ENCODE measurements around the gene EDEM1. TPM values are rescaled to one million over a fixed set of nuclear protein-coding genes. Genes with fewer than 3 reads are reported as not detected.
"Not testable (repeated sequence)": the region's sequence is repeated elsewhere in the genome, so short reads cannot be mapped to it uniquely, and the experiment has no call there.

Gene EDEM1
- polyA plus RNA-seq: 1 to 10 TPM; 5.8 to 9.0 TPM

DNA sequence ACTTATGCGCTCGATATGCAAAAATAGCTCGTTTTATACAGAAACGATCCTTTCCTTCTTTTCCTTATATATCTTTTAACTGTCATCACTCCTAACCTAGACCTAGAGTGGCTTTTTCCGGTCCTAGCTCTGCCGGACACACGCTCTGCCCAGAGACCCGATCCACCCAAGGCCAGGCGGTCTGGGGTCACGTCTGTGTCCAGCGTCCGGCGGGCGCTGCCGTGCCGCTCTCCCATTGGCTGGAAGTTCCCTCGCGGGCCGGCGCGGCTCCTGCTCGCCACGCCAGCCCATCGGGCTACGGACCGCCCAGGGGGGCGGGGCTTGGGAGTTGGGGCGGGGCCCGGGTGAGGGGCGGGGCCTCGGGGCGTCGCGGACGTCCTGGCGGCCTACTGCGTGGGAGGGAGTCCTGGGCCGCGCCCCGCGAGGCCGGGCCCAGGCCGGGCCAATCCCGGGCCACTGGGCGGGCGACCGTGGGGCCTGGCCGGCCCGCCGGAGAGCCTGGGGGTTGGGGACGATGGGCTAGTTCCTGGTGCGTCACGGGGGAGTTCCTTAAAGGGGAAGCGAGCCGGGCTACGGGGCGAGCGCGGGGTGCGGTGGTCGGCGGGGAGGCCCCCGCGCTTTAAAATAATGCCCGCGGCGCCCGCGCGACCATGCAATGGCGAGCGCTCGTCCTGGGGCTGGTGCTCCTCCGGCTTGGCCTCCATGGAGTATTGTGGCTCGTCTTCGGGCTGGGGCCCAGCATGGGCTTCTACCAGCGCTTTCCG is at the start of gene EDEM1:
Gene EDEM1 (plus strand): TSS at position 552 of the 764 bp plus-strand sequence. CDS start 99 bp downstream, at position 651.
- Histone ChIP-seq H3K27ac (ENCODE audit: low read depth in 2 of 2, low read length in 1 of 2) (peak within 1 kb of the TSS; percentile 95 to 98), H3K4me1 (ENCODE audit: control insufficient read depth in 2 of 2, insufficient read depth in 2 of 2, low read length in 1 of 2) (peaks cover 0 to 4% of the 10 kb centered on the region in 2 donors), H3K4me3 (ENCODE audit: low read depth in 1 of 2, low read length in 2 of 2) (peak within 1 kb of the TSS; percentile 89 to 98), H3K27me3 (ENCODE audit: control insufficient read depth in 1 of 2, insufficient read depth in 2 of 2, low read length in 2 of 2) (no peaks in the 10 kb centered on the region), H3K36me3 (ENCODE audit: control insufficient read depth in 2 of 2, insufficient read depth in 2 of 2, low read length in 1 of 2) (no peaks in the 10 kb centered on the region), H3K9me3 (ENCODE audit: control insufficient read depth in 2 of 2, insufficient read depth in 1 of 2, low read depth in 1 of 2, low read length in 1 of 2) (no peaks in the 10 kb centered on the region)
- 0 to 1% methylated on average over 69 to 78 of the region's 78 CpGs for WGBS, 2 donors

DNA sequence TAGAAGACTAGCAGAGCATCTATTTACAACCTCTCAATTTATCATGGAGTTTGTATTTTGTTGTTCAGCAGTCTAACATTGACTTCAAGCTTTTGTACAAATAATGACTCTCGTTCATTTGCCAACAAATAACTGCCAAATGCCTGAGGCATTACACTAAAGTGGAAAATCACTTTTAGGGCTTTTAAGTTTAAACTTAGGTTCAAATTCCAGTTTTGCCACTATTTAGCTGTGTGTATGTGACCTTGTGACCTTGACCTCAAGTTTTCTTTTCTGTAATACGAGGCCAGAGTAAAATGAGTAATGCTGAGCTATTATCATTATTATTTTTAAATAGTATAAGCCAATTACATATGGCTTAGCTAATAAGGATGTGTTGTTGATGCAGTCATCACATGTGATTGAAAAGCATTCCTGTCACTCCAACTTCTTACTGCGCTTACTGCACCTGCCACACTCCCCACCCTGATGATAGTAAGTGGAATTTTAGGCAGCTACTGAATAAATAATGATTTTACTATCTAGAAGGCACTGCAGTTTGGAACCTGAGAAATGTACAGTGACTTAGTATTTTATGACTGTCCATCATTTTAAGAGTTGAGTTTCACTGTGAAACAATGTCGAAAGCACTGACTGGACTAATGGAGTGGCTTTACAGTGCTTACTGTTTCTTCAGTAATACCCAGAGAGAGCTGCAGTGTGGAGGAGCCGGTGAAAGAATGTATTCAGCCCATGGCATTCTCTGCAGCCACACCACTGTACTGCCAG is 49.1 kb upstream of the EDEM1 start:
- H3K27ac ChIP-seq (ENCODE audit: low read depth in 2 of 2, low read length in 1 of 2): peak overlapping the region; percentile 4 to 55
- H3K9me3 ChIP-seq (ENCODE audit: control insufficient read depth in 2 of 2, insufficient read depth in 1 of 2, low read depth in 1 of 2, low read length in 1 of 2): no peaks in the 10 kb centered on the region
- no peak overlapping the region for H3K4me3 ChIP-seq (ENCODE audit: low read depth in 1 of 2, low read length in 2 of 2)
- no peaks in the 10 kb centered on the region for H3K27me3 ChIP-seq (ENCODE audit: control insufficient read depth in 1 of 2, insufficient read depth in 2 of 2, low read length in 2 of 2)
- WGBS, 2 donors: 41 to 43% methylated on average over 5 of the region's 5 CpGs
- H3K36me3 ChIP-seq (ENCODE audit: control insufficient read depth in 2 of 2, insufficient read depth in 2 of 2, low read length in 1 of 2): no peaks in the 10 kb centered on the region
- peaks cover 2 to 3% of the 10 kb centered on the region in 2 donors for H3K4me1 ChIP-seq (ENCODE audit: control insufficient read depth in 2 of 2, insufficient read depth in 2 of 2, low read length in 1 of 2)

DNA sequence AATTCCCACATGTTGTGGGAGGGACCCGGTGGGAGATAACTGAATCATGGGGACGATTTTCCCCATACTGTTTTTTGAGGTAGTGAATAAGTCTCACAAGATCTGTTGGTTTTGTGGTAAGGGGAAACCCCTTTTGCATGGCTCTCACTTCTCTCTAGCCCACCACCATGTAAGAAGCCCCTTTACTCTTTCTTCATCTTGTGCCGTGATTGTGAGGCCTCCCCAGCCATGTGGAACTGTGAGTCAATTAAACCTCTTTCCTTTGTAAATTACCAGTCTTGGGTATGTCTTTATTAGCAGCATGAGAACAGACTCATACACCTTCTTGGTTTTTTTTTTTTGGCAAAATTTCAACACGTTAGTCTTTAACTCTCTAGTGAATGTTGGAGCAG is 47.3 kb upstream of the EDEM1 start:
- no peaks in the 10 kb centered on the region for H3K27me3 ChIP-seq (ENCODE audit: control insufficient read depth in 1 of 2, insufficient read depth in 2 of 2, low read length in 2 of 2)
- H3K4me1 ChIP-seq (ENCODE audit: control insufficient read depth in 2 of 2, insufficient read depth in 2 of 2, low read length in 1 of 2): peaks cover 0 to 3% of the 10 kb centered on the region in 2 donors
- no peaks in the 10 kb centered on the region for H3K9me3 ChIP-seq (ENCODE audit: control insufficient read depth in 2 of 2, insufficient read depth in 1 of 2, low read depth in 1 of 2, low read length in 1 of 2)
- no peak overlapping the region for H3K4me3 ChIP-seq (ENCODE audit: low read depth in 1 of 2, low read length in 2 of 2)
- no peaks in the 10 kb centered on the region for H3K36me3 ChIP-seq (ENCODE audit: control insufficient read depth in 2 of 2, insufficient read depth in 2 of 2, low read length in 1 of 2)
- H3K27ac ChIP-seq (ENCODE audit: low read depth in 2 of 2, low read length in 1 of 2): no peak overlapping the region
- WGBS, 2 donors: 77 to 80% methylated on average over 4 of the region's 4 CpGs

DNA sequence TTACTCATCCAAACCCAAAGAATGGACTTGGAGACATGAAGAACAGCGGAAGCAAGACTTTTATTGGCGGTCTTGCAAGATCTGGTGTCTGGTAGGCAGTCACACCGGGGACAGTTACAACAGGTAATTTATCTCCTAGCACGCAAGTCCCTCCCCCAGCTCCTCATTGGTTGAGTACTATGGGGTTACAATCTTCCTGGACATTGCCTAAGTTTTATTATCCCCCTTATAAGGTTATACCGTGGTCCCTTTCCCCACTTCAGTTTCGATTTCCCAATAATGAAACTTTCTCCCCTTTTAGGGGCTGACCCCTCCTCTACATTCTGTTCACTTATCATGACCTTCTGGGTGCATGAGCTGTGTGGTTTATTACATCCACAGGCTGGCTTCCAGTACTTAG is 46.7 kb upstream of the EDEM1 start:
- Histone ChIP-seq H3K9me3 (ENCODE audit: control insufficient read depth in 2 of 2, insufficient read depth in 1 of 2, low read depth in 1 of 2, low read length in 1 of 2) (no peaks in the 10 kb centered on the region), H3K27ac (ENCODE audit: low read depth in 2 of 2, low read length in 1 of 2) (no peak overlapping the region), H3K4me1 (ENCODE audit: control insufficient read depth in 2 of 2, insufficient read depth in 2 of 2, low read length in 1 of 2) (peaks cover 2 to 4% of the 10 kb centered on the region in 2 donors), H3K27me3 (ENCODE audit: control insufficient read depth in 1 of 2, insufficient read depth in 2 of 2, low read length in 2 of 2) (no peaks in the 10 kb centered on the region), H3K4me3 (ENCODE audit: low read depth in 1 of 2, low read length in 2 of 2) (no peak overlapping the region), H3K36me3 (ENCODE audit: control insufficient read depth in 2 of 2, insufficient read depth in 2 of 2, low read length in 1 of 2) (no peaks in the 10 kb centered on the region)
- 93 to 96% methylated on average over 6 of the region's 6 CpGs for WGBS, 2 donors

DNA sequence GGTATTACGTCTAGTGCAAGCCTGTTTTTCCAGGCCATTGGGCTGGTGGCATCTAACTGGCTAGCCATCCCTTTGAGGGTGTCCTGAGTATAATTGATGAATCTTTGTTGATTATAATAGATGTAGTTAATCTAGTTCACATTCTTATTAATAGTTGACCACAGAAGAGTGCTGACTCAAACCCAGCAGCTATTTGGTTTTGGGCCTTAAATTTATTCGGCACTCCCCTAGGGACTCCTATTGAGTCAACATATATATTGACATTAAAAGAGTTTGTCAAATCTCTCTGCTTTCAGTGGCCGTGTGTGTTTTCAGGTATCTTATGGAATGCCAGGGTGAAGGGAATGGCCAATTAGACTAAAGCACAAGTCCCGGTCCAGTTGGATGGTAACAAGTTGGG is 45.7 kb upstream of the EDEM1 start:
- Histone ChIP-seq H3K27ac (ENCODE audit: low read depth in 2 of 2, low read length in 1 of 2) (no peak overlapping the region), H3K4me3 (ENCODE audit: low read depth in 1 of 2, low read length in 2 of 2) (no peak overlapping the region), H3K4me1 (ENCODE audit: control insufficient read depth in 2 of 2, insufficient read depth in 2 of 2, low read length in 1 of 2) (peaks cover 2 to 4% of the 10 kb centered on the region in 2 donors), H3K27me3 (ENCODE audit: control insufficient read depth in 1 of 2, insufficient read depth in 2 of 2, low read length in 2 of 2) (no peaks in the 10 kb centered on the region), H3K9me3 (ENCODE audit: control insufficient read depth in 2 of 2, insufficient read depth in 1 of 2, low read depth in 1 of 2, low read length in 1 of 2) (no peaks in the 10 kb centered on the region), H3K36me3 (ENCODE audit: control insufficient read depth in 2 of 2, insufficient read depth in 2 of 2, low read length in 1 of 2) (no peaks in the 10 kb centered on the region)
- WGBS, 2 donors: 91 to 93% methylated on average over 4 of the region's 4 CpGs

DNA sequence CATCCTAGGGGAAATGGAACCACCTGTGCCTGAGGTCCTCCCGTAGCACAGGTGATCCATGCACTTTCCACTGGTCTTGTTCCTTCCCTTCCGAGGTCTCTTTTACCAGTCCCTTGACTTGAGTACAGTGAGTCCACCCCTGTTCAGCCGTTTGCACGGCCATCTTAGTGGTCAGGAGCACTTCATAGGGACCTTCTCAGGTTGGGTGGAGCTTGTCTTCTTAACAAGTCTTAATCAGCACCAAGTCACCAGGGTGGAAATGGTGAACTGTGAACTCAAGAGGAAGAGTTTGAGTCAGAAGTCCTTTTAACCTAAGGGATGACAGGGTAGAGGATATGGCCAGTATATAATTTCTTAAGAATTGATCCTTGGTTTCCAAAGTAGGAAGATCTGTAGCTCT is 44.0 kb upstream of the EDEM1 start:
- peaks cover 2 to 4% of the 10 kb centered on the region in 2 donors for H3K4me1 ChIP-seq (ENCODE audit: control insufficient read depth in 2 of 2, insufficient read depth in 2 of 2, low read length in 1 of 2)
- H3K9me3 ChIP-seq (ENCODE audit: control insufficient read depth in 2 of 2, insufficient read depth in 1 of 2, low read depth in 1 of 2, low read length in 1 of 2): no peaks in the 10 kb centered on the region
- H3K27me3 ChIP-seq (ENCODE audit: control insufficient read depth in 1 of 2, insufficient read depth in 2 of 2, low read length in 2 of 2): no peaks in the 10 kb centered on the region
- H3K36me3 ChIP-seq (ENCODE audit: control insufficient read depth in 2 of 2, insufficient read depth in 2 of 2, low read length in 1 of 2): no peaks in the 10 kb centered on the region
- H3K27ac ChIP-seq (ENCODE audit: low read depth in 2 of 2, low read length in 1 of 2): no peak overlapping the region
- no peak overlapping the region for H3K4me3 ChIP-seq (ENCODE audit: low read depth in 1 of 2, low read length in 2 of 2)
- 96 to 97% methylated on average over 4 of the region's 4 CpGs for WGBS, 2 donors

DNA sequence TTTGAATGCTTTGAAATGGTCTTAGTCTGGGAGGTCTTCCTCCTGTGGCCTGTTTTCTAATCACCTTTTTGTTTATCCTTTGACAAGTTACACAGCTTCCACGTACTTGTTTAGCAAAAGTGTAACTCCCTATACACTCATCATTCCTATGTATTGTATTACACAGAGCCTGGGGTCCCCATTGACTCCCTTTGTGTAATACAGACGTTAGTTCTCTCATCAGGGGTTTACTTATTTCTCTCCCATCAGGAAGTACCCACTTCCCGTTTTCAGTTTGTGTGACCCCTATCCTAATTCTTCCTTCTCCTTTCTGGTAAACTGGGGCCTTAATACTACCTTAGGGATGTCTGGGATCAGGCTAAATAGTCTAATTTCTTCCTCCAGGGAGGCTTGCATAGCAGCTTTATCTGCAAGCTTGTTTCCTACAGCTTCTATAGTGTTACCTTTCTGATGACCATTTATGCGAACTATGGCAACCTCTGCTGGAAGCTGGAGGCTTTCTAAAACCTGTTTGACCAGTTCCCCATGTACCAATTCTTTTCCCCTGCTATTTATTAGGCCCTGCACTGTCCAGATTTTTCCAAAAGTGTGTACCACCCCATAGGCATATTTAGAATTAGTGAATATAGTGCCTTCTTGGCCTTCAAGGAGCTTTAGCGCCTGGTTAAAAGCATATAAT is 43.1 kb upstream of the EDEM1 start:
- H3K4me3 ChIP-seq (ENCODE audit: low read depth in 1 of 2, low read length in 2 of 2): no peak overlapping the region
- H3K27ac ChIP-seq (ENCODE audit: low read depth in 2 of 2, low read length in 1 of 2): peak overlapping the region; percentile 15 to 43
- 69 to 71% methylated on average over 5 of the region's 5 CpGs for WGBS, 2 donors
- H3K9me3 ChIP-seq (ENCODE audit: control insufficient read depth in 2 of 2, insufficient read depth in 1 of 2, low read depth in 1 of 2, low read length in 1 of 2): no peaks in the 10 kb centered on the region
- peaks cover 6 to 8% of the 10 kb centered on the region in 2 donors for H3K4me1 ChIP-seq (ENCODE audit: control insufficient read depth in 2 of 2, insufficient read depth in 2 of 2, low read length in 1 of 2)
- no peaks in the 10 kb centered on the region for H3K27me3 ChIP-seq (ENCODE audit: control insufficient read depth in 1 of 2, insufficient read depth in 2 of 2, low read length in 2 of 2)
- H3K36me3 ChIP-seq (ENCODE audit: control insufficient read depth in 2 of 2, insufficient read depth in 2 of 2, low read length in 1 of 2): peaks cover 0 to 6% of the 10 kb centered on the region in 2 donors

DNA sequence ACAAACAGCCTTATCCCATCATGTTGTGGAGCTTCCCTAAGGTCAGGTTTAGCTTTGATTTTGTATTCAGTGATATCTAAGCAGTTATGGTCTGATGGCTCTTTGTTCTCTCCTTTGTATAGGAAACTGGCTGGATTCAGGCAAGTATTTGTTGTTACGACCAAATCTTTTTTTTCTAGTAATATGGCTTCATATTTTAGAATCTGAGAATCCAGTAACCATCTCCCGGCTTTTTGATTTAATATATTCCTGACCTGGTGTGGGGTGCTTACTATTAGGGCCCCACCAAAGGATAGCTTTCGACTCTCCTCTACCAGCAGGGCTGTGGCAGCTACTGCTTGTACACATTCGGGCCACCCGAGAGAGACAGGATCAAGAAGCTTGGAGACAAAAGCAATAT is 42.4 kb upstream of the EDEM1 start:
- Histone ChIP-seq H3K9me3 (ENCODE audit: control insufficient read depth in 2 of 2, insufficient read depth in 1 of 2, low read depth in 1 of 2, low read length in 1 of 2) (no peaks in the 10 kb centered on the region), H3K4me3 (ENCODE audit: low read depth in 1 of 2, low read length in 2 of 2) (no peak overlapping the region), H3K4me1 (ENCODE audit: control insufficient read depth in 2 of 2, insufficient read depth in 2 of 2, low read length in 1 of 2) (peaks cover 6 to 8% of the 10 kb centered on the region in 2 donors), H3K36me3 (ENCODE audit: control insufficient read depth in 2 of 2, insufficient read depth in 2 of 2, low read length in 1 of 2) (peaks cover 0 to 6% of the 10 kb centered on the region in 2 donors), H3K27ac (ENCODE audit: low read depth in 2 of 2, low read length in 1 of 2) (peak overlapping the region in 1 of 2 donors; percentile 55), H3K27me3 (ENCODE audit: control insufficient read depth in 1 of 2, insufficient read depth in 2 of 2, low read length in 2 of 2) (no peaks in the 10 kb centered on the region)
- 89 to 92% methylated on average over 5 of the region's 5 CpGs for WGBS, 2 donors

DNA sequence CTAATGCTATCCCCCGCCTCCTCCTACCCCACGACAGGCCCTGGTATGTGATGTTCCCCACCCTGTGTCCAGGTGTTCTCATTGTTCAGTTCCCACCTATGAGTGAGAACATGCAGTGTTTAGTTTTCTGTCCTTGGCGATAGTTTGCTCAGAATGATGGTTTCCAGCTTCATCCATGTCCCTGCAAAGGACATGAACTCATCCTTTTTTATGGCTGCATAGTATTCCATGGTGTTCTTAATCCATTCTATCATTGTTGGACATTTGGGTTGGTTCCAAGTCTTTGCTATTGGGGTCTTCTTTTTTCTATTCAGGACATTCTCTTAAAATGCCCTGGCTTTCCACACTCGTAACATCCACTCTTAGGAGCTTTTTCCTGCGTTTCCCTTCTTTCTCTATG is 40.4 kb upstream of the EDEM1 start:
- not testable (repeated sequence) for H3K4me3 ChIP-seq (ENCODE audit: low read depth in 1 of 2, low read length in 2 of 2)

More for the DNA sequence above, 40.4 kb upstream of the EDEM1 start:
- H3K9me3 ChIP-seq (ENCODE audit: control insufficient read depth in 2 of 2, insufficient read depth in 1 of 2, low read depth in 1 of 2, low read length in 1 of 2); H3K36me3 ChIP-seq (ENCODE audit: control insufficient read depth in 2 of 2, insufficient read depth in 2 of 2, low read length in 1 of 2); H3K27me3 ChIP-seq (ENCODE audit: control insufficient read depth in 1 of 2, insufficient read depth in 2 of 2, low read length in 2 of 2); H3K4me1 ChIP-seq (ENCODE audit: control insufficient read depth in 2 of 2, insufficient read depth in 2 of 2, low read length in 1 of 2): not testable (repeated sequence)
- H3K27ac ChIP-seq (ENCODE audit: low read depth in 2 of 2, low read length in 1 of 2): peak overlapping the region in 1 of 2 donors; percentile 30
- WGBS, 2 donors: 87 to 94% methylated on average over 5 of the region's 5 CpGs

All from esophagus (tissue), 2 donors.